ENCODE data around the gene KRTAP19-8.

DNA sequence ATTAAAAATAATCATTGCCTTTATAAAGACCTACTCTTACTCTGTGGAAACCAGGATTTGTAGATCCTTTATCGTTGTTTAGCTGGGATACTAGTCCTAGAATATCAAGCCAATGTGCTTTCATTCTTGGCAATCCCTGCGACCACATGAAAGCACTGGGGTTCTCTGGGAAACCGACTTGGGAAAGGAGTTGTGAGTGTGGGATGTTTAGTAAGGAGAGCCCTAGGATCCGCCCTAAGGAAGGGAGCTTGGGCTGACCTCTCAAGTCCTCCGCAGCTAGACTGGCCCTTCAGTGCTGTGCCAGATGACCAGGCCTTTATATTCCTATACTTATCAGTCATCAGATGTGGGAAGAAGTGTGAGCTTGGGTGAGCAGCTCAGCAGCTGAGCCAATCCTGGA, 5.2 kb upstream of the KRTAP19-8 start:
- TF ChIP-seq, protein P1, sequence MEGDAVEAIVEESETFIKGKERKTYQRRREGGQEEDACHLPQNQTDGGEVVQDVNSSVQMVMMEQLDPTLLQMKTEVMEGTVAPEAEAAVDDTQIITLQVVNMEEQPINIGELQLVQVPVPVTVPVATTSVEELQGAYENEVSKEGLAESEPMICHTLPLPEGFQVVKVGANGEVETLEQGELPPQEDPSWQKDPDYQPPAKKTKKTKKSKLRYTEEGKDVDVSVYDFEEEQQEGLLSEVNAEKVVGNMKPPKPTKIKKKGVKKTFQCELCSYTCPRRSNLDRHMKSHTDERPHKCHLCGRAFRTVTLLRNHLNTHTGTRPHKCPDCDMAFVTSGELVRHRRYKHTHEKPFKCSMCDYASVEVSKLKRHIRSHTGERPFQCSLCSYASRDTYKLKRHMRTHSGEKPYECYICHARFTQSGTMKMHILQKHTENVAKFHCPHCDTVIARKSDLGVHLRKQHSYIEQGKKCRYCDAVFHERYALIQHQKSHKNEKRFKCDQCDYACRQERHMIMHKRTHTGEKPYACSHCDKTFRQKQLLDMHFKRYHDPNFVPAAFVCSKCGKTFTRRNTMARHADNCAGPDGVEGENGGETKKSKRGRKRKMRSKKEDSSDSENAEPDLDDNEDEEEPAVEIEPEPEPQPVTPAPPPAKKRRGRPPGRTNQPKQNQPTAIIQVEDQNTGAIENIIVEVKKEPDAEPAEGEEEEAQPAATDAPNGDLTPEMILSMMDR (IDR thresholded peaks at IDR 0.05), result no peak
- TF ChIP-seq POLR2A (IDR thresholded peaks at IDR 0.05), result no peak

Measured in ovary (tissue), 3 donors.